ENCODE data around the gene CBARP. TPM values are rescaled to one million over a fixed set of nuclear protein-coding genes. Genes with fewer than 3 reads are reported as not detected.

CBARP gene
- total RNA-seq, 1 donor from 2014 or later: 2.9 TPM

- H3K4me3 ChIP-seq (ENCODE audit: low read depth, low read length): peak overlapping the region; percentile 46
- no peaks in the 10 kb centered on the region for H3K27me3 ChIP-seq (ENCODE audit: control insufficient read depth, insufficient read depth, low read length)
- H3K36me3 ChIP-seq (ENCODE audit: control insufficient read depth, insufficient read depth, low read length): peaks cover 2% of the 10 kb centered on the region
- FAIRE-seq: no peak
- DNase-seq (ENCODE audit: low read depth): no peak
- no peak for TF ChIP-seq CTCF (IDR thresholded peaks at IDR 0.05; ENCODE audit: insufficient read depth, low read length, severe bottlenecking)
These were observed 27.9 kb upstream of the CBARP start for GRCh38 chr19:1265615-1266128.

GRCh38 chr19:1264801-1265614 is 27.2 kb upstream of the CBARP start:
- H3K27me3 ChIP-seq (ENCODE audit: control insufficient read depth, insufficient read depth, low read length): no peaks in the 10 kb centered on the region
- no peak for TF ChIP-seq CTCF (IDR thresholded peaks at IDR 0.05; ENCODE audit: insufficient read depth, low read length, severe bottlenecking)
- DNase-seq (ENCODE audit: low read depth) (peak; percentile 70), FAIRE-seq (no peak)
- H3K4me3 ChIP-seq (ENCODE audit: low read depth, low read length): no peak overlapping the region
- no peaks in the 10 kb centered on the region for H3K36me3 ChIP-seq (ENCODE audit: control insufficient read depth, insufficient read depth, low read length)

- FAIRE-seq: no peak
These were observed 25.4 kb upstream of the CBARP start for GRCh38 chr19:1263188-1263587.

GRCh38 chr19:1262623-1263123 is 24.9 kb upstream of the CBARP start:
- no peak for TF ChIP-seq CTCF (IDR thresholded peaks at IDR 0.05; ENCODE audit: insufficient read depth, low read length, severe bottlenecking)
- FAIRE-seq: no peak
- DNase-seq (ENCODE audit: low read depth): no peak
- Histone ChIP-seq H3K4me3 (ENCODE audit: low read depth, low read length) (peak overlapping the region; percentile 75), H3K36me3 (ENCODE audit: control insufficient read depth, insufficient read depth, low read length) (no peaks in the 10 kb centered on the region), H3K27me3 (ENCODE audit: control insufficient read depth, insufficient read depth, low read length) (no peaks in the 10 kb centered on the region)

More at GRCh38 chr19:1263188-1263587, 25.4 kb upstream of the CBARP start:
- no peak for TF ChIP-seq CTCF (IDR thresholded peaks at IDR 0.05; ENCODE audit: insufficient read depth, low read length, severe bottlenecking)
- no peaks in the 10 kb centered on the region for H3K36me3 ChIP-seq (ENCODE audit: control insufficient read depth, insufficient read depth, low read length)
- DNase-seq (ENCODE audit: low read depth): no peak
- no peak overlapping the region for H3K4me3 ChIP-seq (ENCODE audit: low read depth, low read length)
- no peaks in the 10 kb centered on the region for H3K27me3 ChIP-seq (ENCODE audit: control insufficient read depth, insufficient read depth, low read length)

- Histone ChIP-seq H3K4me3 (ENCODE audit: low read depth, low read length) (peak overlapping the region; percentile 75), H3K36me3 (ENCODE audit: control insufficient read depth, insufficient read depth, low read length) (peaks cover 2% of the 10 kb centered on the region), H3K27me3 (ENCODE audit: control insufficient read depth, insufficient read depth, low read length) (no peaks in the 10 kb centered on the region)
- no peak for FAIRE-seq
- DNase-seq (ENCODE audit: low read depth): no peak
- TF ChIP-seq CTCF (IDR thresholded peaks at IDR 0.05; ENCODE audit: insufficient read depth, low read length, severe bottlenecking): no peak
These were observed 24.2 kb upstream of the CBARP start for GRCh38 chr19:1261798-1262622.
